ENCODE results near the gene MNX1. TPM values are rescaled to one million over a fixed set of nuclear protein-coding genes. Genes with fewer than 3 reads are reported as not detected.

MNX1 gene
- not detected in 2 replicates for total RNA-seq

DNA sequence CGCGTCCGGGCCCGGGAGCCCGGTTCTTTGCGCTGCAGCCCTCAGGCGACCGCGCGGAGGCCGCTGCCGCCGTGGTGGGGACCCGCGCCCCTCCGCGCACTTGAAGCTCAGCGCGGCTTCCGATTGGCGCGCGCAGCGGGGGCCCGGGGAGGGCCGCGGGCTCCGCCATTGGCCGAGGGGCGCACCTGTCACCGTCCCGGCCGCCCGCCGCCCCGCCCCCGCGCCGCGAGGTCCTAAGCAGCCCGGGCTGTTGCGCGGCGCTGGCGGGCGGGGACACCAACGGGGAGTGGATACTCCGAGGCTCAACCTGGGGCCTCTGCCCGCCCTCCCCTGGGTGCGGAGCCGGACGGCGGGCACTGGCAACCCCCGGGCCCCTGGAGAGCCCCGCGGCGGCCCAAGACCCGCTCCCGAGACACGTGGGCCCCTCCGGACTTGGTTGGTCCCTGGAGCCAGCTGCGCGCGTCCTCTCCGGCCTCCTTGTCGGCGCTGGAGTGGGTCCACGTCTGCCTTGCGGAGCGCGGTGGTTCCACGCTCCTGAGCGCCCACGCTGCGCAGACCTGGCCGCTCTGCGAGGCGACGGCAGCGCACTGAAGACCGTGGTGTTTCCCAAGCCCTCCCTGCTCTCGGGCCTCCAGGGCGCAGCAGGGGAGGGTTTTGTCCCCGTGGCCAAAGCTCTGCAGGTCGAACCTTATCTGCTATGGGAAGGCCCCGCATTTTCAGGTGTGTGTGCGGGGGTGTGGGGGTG is at the start of gene MNX1:
Gene MNX1 (minus strand): TSS at position 76 of the 745 bp plus-strand sequence. CDS start 313 bp downstream, outside the sequence.

Other genes starting within 250 kb of the MNX1 start
- 122 and 133 TPM in 2 replicates for gene LMBR1, start 117.5 kb downstream of the MNX1 start, total RNA-seq
- 21.6 and 27.6 TPM in 2 replicates for gene NOM1, start 61.0 kb downstream of the MNX1 start, total RNA-seq
- gene UBE3C, start 128.3 kb upstream of the MNX1 start, total RNA-seq = 115 and 130 TPM in 2 replicates

All from vein endothelial cell (primary cell).